ENCODE data around the gene GPR132.

- TF ChIP-seq TAF1 (IDR thresholded peaks at IDR 0.05; ENCODE audit: low read depth) (peak; percentile 5), SMC3 (conservative IDR thresholded peaks at IDR 0.05; ENCODE audit: poor library complexity) (peak; percentile 22), POLR2AphosphoS5 (IDR thresholded peaks at IDR 0.05) (peak; percentile 70)
Observed at GRCh38 chr14:105020815-105021655, 44.2 kb downstream of the GPR132 start, which contains the start of gene CDCA4.
